LNCaP clone FGC (cell line): ENCODE measurements around the gene STH.

ENCODE experiments used
- DNase-seq: peaks from one replicate; pipeline ENCODE4 v3.0.0-alpha.2; 2011; ENCODE audit warnings: low read depth
- H3K4me3 ChIP-seq: 2 replicates; pipeline ENCODE4 v1.5.1; 2011; ENCODE audit warnings: mild to moderate bottlenecking, low read depth, low read length, control low read depth
- TF ChIP-seq, protein P1 (sequence below): IDR thresholded peaks from 2 replicates; pipeline ENCODE4 v1.5.1; 2012; ENCODE audit warnings: mild to moderate bottlenecking; ENCODE audit not compliant: control insufficient read depth, insufficient read depth; ENCODE audit errors: extremely low read depth

STH gene

DNA sequence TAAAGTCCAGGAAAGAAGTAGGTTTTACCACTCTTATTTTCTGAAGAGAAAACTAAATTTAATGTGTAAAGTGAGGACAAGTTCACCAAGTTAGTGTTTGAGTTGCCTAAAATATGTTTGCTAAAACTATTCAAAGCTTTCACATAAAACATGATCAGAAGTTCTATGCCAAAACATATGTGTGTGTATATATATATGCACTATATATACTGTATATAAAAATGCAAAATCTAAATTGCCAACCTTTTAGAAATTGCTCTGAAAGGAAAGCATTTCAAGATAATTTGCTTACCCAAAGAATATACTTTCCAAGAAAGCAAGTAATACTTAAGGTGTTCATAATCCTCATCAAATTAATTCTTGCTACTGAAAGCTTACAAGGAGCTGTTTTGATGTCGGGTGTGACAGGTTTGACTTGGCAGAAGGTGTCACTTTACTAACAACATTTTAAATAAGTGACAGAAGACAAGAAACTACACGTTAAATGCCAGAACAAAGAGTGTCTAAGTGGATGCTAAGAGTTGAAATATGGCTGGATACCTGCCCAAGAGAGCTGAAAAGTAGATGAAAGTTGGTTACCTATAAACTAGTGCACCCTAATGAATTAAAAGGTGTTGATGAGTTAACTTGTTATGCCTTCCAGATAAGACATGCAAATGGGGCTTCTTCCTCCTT, 32.3 kb upstream of the STH start:
- TF ChIP-seq, protein P1, sequence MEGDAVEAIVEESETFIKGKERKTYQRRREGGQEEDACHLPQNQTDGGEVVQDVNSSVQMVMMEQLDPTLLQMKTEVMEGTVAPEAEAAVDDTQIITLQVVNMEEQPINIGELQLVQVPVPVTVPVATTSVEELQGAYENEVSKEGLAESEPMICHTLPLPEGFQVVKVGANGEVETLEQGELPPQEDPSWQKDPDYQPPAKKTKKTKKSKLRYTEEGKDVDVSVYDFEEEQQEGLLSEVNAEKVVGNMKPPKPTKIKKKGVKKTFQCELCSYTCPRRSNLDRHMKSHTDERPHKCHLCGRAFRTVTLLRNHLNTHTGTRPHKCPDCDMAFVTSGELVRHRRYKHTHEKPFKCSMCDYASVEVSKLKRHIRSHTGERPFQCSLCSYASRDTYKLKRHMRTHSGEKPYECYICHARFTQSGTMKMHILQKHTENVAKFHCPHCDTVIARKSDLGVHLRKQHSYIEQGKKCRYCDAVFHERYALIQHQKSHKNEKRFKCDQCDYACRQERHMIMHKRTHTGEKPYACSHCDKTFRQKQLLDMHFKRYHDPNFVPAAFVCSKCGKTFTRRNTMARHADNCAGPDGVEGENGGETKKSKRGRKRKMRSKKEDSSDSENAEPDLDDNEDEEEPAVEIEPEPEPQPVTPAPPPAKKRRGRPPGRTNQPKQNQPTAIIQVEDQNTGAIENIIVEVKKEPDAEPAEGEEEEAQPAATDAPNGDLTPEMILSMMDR: no peak
- H3K4me3 ChIP-seq: no peak overlapping the region
- no peak for DNase-seq

DNA sequence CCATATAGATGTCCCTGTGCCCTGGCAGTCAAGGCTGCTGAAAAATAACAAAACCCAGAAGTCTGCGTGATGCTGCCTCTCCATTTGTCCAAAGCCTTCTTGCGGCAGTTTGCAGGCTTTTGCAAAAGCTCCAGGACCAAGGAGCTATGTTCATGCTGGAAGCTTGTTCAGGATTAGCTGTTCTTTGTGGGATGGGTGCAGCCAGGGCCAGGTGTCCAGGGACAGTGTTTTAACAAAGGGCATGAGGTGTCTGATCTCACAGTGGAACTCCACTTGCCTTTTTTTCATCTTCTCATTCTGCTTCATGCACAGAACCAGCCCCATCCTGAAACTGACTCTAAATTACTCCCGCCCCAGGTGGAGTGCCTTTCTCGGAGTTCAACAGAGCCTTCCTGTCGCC, 31.7 kb upstream of the STH start:
- DNase-seq: no peak
- TF ChIP-seq, protein P1: no peak
- no peak overlapping the region for H3K4me3 ChIP-seq

DNA sequence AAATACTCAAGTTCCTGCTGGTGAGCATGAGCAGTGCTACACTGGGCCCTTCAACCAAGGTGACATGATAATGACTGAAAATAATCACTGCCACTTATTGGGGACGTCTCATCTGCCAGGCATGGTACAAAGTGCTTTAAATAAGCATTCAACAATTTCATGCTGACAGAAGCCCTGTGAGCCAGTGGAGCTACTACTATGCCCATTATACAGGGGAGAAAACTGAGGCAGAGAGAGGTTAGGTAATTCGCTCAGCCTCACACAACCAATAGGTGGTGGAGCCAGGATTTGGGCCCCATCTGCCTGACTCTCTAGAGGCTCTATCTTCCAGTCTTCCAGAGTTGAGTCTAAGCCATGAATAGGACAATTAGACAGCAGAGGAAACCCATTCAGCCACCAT, 30.3 kb upstream of the STH start:
- DNase-seq: no peak
- no peak overlapping the region for H3K4me3 ChIP-seq
- TF ChIP-seq, protein P1: no peak

DNA sequence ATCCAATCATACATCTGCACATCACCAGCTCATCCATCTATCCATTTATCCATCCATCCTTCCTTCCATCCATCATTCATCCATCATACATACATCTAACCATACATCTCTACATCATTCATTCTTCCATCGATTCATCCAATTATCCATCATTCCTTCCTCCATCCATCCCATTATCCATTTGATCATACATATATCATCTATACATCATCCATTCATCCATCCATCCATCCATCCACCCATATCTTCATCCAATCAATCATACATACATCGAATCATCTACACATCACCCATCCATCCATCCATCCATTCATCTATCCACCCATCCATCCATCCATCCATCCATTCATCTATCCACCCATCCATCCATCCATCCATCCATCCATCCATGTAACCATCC, 29.3 kb upstream of the STH start:
- no peak overlapping the region for H3K4me3 ChIP-seq
- TF ChIP-seq, protein P1: no peak
- no peak for DNase-seq

DNA sequence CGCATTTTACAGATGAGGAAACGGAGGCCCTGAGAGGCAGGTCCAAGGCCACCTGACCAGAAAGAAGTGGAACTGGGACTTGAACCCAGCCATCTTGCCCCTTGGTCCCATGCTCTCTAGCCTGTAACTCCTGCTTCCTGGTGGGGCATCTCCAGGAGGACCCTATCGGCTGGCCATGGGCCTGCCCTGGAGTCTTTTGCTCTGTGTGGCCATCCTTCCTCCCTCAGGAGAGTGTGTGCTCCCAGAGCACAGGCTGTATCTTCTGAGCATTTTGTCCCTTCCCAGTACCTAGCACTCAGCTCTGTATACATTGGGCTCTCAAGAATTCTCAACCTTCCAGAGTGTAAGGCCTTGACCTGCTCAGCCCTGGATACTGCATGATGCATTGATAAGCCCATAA, 28.4 kb upstream of the STH start:
- DNase-seq: no peak
- TF ChIP-seq, protein P1: no peak
- no peak overlapping the region for H3K4me3 ChIP-seq

DNA sequence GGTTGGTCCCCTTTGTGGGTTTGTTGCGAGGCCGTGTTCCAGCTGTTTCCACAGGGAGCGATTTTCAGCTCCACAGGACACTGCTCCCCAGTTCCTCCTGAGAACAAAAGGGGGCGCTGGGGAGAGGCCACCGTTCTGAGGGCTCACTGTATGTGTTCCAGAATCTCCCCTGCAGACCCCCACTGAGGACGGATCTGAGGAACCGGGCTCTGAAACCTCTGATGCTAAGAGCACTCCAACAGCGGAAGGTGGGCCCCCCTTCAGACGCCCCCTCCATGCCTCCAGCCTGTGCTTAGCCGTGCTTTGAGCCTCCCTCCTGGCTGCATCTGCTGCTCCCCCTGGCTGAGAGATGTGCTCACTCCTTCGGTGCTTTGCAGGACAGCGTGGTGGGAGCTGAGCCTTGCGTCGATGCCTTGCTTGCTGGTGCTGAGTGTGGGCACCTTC, 27.3 kb upstream of the STH start:
- no peak overlapping the region for H3K4me3 ChIP-seq
- no peak for DNase-seq
- TF ChIP-seq, protein P1: no peak

DNA sequence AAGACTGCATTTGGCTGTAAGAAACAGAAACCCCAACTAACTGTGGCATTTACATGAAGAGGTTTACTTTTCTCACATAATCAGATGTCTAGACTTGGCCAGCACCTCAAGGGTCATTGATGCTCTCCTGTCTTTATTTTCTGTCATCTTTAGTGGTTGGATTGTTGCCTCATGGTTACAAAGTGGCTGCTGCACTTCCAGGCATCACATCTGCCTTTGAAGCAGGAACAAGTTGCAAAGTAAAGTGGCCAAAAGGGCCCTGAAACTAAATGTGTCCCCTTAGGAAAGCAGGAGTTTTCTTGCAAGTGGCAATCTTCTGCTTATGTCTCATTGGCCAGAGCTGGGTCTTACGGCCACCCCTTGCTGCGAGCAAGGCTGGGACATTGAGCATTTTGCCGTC, 26.5 kb upstream of the STH start:
- TF ChIP-seq, protein P1: no peak
- no peak overlapping the region for H3K4me3 ChIP-seq
- no peak for DNase-seq
